GM11168 (cell line): ENCODE measurements around the gene LRP1.

ENCODE experiments used
- in situ Hi-C: fragments of 300-500 bp; cut with MboI; formaldehyde crosslinking; loops from one replicate; pipeline ENCODE4 v1.12.0; 2022; ENCODE audit warnings: low sequenced_read_pairs; ENCODE audit not compliant: unreplicated experiment

The LRP1 gene

DNA sequence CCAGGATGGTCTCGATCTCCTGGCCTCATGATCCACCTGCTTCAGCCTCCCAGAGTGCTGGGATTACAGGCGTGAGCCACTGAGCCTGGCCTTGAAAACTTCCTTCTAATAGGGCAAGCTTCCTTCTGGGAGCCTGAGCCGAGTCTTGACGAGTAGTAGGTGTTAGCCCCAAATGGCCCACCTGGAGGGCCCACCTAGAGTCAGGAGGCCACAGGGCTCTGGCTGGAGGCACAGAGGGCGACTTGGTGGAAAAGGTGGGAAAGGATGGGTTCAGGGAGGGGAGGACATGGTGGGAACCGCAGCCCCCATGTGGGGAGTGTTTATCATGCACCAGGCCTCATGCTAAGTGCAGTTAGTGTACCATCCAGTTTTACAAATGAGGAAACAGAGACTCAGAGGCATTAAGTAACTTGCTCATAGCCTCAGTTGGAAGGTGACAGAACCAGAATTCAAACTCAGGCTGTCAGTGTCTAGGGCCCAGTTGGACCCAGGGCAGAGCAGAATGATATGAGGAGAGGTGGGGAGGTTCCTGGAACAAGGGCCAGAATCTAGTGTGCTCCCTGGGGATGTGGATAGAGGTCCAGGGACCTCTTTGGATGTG lies 22.2 kb downstream of the LRP1 start:
- in situ Hi-C loops, result no loop called here

DNA sequence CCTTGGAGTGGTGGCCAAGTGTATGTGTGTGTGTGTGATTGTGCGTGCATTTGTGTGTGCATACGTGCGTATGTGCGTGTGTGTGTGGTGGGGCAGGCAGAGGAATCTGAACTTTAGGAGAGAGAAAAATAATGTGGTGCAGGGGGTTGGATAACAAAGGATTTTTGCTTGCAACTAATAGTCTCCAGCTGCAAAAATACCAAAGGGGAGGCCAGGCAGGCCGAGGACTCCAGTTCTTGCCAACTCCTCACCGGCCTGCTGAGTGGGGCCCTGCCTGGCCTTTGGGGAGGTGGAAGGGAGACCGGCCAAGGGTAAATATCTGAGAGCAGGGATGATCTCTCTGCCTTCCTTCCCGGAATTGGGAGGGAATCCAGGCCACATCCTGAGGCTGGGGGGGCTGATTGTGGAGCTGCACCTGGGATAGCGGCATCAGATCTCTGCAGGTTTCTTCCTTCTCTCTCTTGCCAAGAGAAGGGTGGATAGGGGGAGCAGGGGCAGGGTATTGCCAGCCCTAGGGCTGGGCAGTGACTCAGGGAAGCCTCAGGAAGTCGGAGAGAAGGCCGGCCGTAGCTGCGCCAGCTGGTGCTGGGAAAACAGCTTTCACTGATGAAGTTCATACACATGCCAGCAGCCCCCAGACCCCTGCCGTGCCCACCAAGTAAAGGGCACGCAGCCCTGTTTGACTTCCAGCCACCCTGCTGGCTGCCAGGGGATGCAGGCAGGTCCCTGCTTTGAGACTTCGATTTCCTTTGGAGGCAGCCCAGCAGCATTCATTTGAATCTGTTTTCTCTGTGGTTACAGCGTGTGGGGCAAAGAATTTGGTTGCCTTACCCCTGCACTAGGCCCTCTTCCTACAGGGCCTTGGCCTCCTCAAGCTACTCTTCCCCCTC lies 23.7 kb downstream of the LRP1 start:
- in situ Hi-C loops, result no loop called here

DNA sequence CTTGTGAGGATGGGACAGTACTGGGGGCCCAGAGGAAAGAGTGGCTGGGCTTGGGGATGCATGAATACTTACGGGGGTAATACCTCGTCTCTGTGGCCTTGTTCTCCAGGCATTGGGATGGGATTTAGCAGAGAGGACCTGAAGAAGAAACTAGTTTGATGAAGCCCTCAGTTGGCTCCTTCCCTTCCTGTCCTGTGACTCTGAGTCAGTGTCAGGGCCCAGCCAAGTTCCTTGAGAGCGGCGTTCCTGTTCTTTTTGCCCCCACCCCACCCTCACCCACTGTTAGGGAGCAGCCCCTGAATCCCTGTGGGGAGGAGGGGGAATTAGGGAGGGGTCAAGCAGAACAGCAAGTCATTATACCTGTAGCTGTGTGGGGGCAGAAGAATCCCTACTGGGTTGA lies 24.4 kb downstream of the LRP1 start:
- in situ Hi-C loops, result no loop called here

DNA sequence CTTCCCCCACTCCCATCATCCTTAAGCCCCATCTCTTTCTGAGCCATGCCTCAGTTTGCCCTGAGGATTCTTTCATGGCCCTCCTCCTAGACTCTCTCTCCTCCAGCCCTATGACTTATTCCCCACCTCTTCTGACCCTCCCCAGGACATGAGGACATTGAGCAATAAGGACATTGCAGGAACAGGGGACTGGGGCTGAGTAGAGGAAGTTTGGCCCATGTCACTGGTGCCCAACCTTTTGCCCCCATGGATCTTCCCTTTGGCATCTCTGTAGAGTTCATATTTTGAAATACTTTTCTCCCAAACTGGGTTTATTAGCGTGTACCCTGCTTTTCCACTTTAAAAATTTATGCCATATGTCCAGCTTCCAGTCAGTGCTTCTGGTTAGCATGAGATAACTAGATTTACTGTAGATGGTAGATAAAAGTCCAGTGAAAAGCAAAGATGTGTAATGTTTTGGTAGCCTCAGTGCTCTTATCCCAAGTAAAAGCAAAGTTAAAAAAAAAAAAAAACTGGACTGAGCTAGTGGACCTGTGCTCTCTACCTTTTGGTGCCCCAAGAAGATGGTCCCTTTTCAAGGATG lies 25.2 kb downstream of the LRP1 start:
- in situ Hi-C loops, result no loop called here

DNA sequence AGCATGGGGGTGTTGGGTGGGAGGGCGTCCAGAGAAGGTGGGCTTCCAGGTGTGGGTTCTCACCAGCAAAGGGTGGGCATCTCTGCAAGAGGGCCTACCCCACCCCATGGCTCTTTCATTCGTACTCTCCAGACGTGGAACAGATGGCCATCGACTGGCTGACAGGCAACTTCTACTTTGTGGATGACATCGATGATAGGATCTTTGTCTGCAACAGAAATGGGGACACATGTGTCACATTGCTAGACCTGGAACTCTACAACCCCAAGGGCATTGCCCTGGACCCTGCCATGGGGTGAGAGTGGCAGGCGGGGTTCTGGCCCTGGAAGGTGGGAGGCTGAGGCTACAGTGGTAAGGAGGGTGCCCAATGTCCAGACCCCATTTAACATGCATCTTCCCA lies 25.8 kb downstream of the LRP1 start:
- in situ Hi-C loops, result no loop called here

DNA sequence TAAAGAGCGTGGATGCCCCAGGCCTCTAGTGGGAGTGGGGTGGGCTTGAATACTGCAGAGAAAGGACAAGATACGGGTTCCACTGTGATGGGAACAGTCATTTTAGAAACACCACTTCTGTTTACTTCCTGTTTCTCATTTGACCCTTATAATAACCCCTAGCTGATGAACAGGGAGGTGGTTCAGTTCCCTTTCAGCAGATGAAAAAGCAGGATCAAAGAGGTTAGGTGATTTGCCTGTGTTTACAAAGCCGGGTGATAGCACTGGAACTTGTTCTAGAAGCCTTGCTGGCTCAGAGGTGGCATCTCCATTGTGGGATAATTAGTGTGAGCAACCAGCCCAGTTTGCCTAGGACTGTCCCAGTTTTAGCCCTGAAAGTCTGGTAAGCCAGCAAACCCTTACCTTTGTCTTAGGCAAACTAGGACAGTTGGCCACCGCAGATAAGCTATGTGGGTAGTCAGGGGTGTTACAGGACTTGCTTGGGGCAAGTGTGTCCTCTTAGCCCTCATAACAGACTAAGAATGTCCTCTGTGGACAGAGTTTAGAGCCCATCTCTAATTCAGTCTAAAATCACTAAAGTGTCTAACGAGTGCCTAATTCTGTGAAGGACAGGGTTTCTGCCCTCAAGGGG lies 26.6 kb downstream of the LRP1 start:
- in situ Hi-C loops, result no loop called here

DNA sequence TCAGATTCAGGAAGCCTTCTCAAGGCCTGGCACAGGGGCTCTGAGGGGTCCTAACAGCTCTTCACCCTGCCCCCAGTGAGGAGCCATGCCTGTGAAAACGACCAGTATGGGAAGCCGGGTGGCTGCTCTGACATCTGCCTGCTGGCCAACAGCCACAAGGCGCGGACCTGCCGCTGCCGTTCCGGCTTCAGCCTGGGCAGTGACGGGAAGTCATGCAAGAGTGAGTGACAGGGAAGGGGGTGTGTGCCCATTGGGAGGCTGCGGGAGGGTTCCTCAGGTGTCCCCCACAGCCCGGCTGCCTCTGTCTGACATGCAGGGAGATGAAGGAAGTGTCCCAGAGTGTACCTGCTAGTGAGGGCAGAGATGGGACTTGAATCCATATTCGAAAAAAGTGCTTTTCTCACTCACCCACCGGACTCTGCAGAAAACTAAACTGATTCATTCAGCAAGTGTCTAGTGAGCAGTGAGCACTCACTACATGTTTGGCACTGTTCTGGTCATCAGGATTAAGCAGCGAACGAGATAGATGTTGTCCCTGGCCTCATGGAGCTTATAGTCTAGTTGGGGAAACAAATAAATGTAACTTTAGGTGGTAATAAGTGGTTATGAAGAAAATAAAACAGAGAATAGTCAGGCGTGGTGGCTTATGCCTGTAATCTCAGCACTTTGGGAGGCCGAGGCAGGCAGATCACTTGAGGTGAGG lies 28.6 kb downstream of the LRP1 start:
- in situ Hi-C loops, result no loop called here

DNA sequence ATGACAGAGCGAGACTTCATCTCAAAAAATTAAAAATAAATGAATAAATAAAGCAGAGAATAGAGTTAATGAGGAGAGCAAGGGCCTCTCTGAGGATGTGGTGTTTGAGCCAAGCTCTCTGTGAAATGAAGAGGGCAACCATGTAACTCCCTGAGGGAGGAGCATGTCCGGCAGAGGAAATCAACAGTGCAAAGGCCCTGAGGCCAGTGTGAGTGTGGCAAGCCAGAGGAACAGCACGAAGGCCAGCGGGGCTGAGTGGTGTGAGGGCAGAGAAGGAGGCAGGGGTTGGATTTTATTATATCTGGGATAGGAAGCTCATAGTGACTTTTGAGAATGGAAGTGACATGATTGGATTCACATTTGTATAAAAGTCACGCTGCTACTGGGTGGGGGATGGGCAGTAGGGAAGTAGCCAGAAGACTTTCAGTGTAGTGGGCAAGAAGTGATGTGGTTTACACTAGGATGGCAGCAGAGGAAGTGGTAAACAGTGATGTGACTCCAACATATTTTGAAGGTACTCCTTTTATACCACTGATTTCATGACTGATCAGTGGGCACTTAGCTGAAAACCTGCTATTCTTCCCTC lies 29.4 kb downstream of the LRP1 start:
- in situ Hi-C loops, result no loop called here

DNA sequence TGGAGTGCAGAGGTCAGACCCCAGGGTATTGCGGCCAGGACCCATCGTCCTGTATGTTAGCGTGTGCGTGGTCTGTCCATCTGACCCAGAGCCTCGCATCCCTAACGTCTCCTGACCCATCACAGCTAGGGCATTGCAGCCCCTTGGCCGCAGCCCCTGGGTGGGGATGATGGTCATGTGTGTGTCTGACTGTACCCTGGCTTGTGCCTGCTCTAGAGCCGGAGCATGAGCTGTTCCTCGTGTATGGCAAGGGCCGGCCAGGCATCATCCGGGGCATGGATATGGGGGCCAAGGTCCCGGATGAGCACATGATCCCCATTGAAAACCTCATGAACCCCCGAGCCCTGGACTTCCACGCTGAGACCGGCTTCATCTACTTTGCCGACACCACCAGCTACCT lies 29.9 kb downstream of the LRP1 start:
- in situ Hi-C loops, result no loop called here

DNA sequence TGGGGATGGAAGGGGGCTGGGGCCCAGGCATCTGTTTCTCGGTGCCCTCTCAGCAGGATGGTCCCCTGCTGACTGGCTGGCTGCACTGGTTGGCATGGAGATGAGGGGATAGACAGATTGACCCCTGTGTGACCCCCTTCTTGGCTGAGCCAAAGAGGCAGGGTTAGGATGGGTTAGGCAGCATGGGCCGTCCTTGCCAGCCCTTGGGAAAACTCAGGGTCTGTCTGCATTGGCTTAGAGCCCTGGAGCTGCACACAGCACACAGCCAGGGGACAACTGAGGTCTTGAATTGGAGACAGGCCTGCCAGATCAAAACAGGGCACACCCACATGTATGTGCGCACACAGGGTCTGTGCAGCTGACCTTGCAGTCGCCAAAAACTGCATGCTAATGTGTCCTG lies 30.4 kb downstream of the LRP1 start:
- in situ Hi-C loops, result no loop called here

DNA sequence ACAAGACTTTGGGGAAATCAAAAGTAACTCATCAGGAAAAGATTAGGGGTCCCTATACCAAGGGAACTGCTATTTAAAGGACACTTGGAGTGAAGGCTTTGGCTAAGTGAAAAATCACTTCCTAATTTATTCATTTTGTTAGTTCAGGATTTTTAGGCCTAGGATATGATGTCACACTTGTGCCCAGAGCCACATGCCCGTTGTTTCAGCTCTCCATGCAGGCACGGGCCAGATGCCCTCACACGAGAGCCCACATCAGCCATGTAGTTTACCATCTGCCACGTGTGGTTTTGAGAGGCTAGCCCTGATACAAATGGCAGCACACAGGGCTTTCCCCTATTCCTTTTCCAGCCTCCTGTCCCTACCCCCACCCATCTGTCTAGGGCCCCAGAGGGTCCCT lies 31.0 kb downstream of the LRP1 start:
- in situ Hi-C loops, result no loop called here

DNA sequence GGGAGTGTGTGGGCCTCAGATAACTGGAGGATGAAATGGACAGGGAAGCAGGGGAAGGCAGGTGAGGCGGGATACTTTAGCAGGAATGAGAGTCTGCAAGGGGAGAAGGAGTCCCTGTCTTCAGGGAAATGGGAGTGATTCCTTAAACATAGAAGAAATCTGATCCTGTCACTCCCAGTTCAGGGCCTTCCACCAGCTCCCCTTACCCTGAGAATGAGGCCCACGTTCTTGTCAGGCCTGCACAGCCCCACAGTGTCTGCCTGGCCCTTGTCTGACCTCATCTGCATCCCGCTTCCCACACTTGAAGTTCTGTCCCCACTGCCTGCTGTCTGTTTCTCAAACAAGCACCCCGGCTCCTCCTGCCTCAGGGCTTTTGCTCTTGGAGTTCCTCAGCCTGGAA lies 31.8 kb downstream of the LRP1 start:
- in situ Hi-C loops, result no loop called here

DNA sequence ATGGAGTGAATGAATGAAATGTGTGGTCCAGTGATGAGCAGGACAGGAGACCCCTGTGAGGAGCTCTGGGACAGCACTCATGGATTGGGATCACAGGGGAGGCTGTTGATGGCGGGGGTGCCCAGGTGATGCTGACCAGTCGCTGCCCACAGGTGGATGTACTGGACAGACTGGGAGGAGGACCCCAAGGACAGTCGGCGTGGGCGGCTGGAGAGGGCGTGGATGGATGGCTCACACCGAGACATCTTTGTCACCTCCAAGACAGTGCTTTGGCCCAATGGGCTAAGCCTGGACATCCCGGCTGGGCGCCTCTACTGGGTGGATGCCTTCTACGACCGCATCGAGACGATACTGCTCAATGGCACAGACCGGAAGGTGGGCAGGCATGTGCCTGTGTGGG lies 32.5 kb downstream of the LRP1 start:
- in situ Hi-C loops, result no loop called here

DNA sequence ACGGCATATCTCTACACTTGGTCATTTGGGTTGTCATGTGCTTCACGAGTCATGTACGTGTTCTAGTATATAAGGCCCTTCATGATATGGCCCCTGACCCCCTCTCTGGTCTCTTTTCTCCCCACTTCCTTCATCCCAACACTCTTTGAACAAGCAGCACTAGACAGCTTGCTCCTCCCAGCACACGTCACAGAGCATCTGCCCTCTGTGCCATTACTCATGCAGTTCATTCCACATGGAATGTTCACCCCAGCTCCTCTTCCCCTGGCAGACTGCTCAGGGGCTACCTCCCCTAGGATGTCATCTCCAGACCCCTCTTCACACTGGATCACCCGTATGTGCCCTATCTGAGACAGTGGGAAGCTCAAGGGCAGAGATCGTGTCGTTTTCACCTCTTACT lies 33.2 kb downstream of the LRP1 start:
- in situ Hi-C loops, result no loop called here

DNA sequence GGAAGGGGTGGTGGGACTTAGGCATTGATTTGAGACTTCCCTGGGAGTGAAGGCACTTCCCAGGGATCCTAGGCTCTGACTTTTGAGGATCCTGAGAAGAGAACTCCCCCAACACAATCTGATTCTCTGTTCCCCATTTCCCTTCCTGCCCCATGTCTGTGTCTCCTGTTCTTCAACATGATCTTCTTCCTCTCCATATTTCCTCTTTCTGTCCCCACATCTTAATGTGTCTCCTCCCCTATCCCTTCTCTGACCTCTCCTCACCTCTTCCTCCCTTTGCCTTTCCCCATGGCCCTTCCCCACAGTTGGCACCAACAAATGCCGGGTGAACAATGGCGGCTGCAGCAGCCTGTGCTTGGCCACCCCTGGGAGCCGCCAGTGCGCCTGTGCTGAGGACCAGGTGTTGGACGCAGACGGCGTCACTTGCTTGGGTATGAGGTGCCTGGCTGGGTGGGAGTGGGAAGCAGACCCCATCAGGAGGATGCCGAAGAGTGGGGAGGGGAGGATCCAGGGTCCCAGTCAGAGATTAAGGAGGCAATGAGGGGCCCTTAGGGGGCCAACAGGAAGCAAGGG lies 34.4 kb downstream of the LRP1 start:
- in situ Hi-C loops, result no loop called here

DNA sequence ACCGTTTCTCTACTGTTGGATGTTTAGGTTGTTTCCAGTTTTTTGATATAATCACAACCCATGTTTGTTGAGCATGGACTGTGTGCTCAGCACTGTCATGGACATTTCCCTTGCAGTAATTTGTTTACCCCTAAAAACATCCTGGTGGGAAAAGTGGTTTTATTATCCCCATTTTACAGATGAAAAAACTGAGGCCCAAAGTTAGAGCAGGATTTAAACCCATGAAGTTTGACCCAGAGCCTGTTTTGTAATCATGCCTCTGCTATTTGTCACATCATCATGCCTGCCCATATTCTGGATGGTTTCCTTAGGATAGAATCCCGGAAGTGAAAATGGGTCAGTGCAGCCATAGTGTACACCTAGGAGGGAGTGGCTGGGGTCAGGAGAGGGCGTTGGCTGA lies 36.2 kb downstream of the LRP1 start:
- in situ Hi-C loops, result no loop called here

DNA sequence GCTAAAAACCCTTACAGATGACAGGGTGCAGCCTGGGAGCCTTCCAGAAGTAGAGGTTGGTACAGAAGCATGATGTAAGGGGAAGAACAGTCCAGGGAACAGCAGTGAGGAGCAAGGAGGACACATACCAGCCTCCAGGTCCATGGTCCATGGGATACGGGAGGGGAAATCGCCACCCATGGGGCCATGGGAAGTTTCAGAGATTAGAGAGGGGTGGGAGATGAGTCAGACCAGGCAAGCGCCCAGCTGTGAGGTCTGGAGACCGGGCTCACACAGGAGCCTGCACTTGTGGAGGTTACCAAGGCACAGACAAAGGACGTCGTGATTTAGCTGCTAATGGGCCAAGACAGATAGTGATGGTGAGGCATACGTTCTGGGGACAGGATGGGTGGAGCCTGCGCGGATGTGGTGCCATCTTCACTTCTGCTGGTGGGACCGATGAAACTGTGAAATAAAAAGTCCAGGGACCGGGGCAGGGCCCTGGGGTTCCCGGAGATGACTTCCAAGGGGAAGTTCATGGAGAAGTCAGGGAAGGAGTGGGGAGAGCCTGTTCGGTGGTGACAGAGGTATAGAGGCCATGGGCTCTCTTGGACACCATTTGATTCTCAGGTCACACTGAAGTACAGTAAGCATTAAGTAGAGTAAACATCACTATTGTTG lies 36.8 kb downstream of the LRP1 start:
- in situ Hi-C loops, result no loop called here

DNA sequence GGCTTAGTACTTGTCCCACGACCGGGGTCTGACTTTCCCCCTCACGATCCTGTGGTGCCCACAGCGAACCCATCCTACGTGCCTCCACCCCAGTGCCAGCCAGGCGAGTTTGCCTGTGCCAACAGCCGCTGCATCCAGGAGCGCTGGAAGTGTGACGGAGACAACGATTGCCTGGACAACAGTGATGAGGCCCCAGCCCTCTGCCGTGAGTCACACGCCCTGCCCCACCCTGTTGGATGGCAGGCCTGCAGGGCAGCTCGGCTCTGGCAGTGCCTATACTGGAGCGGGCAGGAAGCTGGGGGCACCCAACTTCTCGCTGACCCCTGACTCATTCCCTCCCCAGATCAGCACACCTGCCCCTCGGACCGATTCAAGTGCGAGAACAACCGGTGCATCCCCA lies 37.5 kb downstream of the LRP1 start:
- in situ Hi-C loops, result no loop called here

DNA sequence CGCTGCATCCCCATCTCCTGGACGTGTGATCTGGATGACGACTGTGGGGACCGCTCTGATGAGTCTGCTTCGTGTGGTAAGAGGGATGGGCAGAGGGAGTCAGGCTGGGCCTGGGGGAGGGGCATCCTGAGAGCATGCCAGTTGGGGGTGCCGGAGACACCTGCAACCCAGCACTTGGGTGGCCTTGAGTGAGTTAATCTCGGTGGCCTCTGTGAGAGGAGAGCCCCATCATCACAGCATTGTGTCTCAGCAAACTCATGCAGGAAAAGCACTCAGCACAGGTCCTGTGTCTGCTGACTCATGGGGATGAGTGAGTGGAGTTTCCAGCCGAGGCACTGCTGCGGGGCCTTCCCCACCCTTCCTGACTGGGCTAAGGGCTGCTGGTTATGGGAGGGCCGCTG lies 38.7 kb downstream of the LRP1 start:
- in situ Hi-C loops, result no loop called here
